GM12892 (cell line): ENCODE measurements around the gene UTP18.

Experiments
- POLR2A ChIP-seq: IDR thresholded peaks from 2 replicates; pipeline ENCODE4 v1.6.1; 2011; ENCODE audit warnings: low read depth, low read length, control low read depth
- POLR2AphosphoS5 ChIP-seq: IDR thresholded peaks from 2 replicates; pipeline ENCODE4 v1.6.1; 2011; ENCODE audit warnings: low read depth, low read length, control low read depth

GRCh38 chr17:51217946-51218345, 42.4 kb upstream of the UTP18 start:
- TF ChIP-seq POLR2A (no peak), POLR2AphosphoS5 (no peak)
